RWPE1 (cell line): ENCODE results near the gene KCNIP3.

ENCODE experiments used
- CTCF ChIA-PET: fragments of 350-600 bp; sonication (Branson Sonifier 250); formaldehyde crosslinking; extraction: SDS; loops from one replicate; lab custom pipeline; 2021; lab: Yijun Ruan, JAX
- POLR2A ChIA-PET: fragments of 400-600 bp; formaldehyde crosslinking; extraction: SDS; loops from one replicate; lab custom pipeline; 2020; ENCODE audit warnings: antibody characterized with exemption; ENCODE audit not compliant: low non-redundant PET; lab: Yijun Ruan, JAX
- DNase-seq: peaks from one replicate; pipeline ENCODE4 v3.0.0; 2012; ENCODE audit warnings: low spot score
- H3K27ac ChIP-seq: fragments of 450-650 bp; 2 replicates; pipeline ENCODE4 v1.5.1; 2017
- TF ChIP-seq, protein P1 (sequence below): fragments of 450-650 bp; conservative IDR thresholded peaks from 2 replicates; pipeline ENCODE4 v1.5.1; 2017; ENCODE audit warnings: low read depth, mild to moderate bottlenecking

KCNIP3 gene

DNA sequence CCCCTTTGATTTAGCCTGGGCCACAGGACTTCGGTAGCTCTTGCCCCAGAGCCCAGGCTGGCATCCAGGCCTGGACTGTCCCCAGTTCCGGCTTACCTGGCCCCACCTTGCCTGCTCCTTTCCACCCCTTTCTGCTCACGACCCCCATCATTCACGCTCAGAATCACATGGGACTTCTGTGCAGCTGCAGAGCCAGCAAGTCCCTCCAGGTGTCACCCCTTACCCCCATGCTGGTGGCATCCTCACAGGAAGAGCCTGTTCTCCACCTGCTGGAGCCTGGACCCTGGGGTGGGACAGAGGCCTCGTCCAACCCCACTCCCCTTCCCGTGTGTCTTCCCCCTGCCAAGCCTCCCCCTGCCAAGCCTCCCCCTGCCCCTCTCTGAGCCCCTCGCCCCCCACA lies 7.9 kb upstream of the KCNIP3 start:
- H3K27ac ChIP-seq: no peak overlapping the region
- ChIA-PET POLR2A (no interaction called here), CTCF (no interaction called here)
- TF ChIP-seq, protein P1, sequence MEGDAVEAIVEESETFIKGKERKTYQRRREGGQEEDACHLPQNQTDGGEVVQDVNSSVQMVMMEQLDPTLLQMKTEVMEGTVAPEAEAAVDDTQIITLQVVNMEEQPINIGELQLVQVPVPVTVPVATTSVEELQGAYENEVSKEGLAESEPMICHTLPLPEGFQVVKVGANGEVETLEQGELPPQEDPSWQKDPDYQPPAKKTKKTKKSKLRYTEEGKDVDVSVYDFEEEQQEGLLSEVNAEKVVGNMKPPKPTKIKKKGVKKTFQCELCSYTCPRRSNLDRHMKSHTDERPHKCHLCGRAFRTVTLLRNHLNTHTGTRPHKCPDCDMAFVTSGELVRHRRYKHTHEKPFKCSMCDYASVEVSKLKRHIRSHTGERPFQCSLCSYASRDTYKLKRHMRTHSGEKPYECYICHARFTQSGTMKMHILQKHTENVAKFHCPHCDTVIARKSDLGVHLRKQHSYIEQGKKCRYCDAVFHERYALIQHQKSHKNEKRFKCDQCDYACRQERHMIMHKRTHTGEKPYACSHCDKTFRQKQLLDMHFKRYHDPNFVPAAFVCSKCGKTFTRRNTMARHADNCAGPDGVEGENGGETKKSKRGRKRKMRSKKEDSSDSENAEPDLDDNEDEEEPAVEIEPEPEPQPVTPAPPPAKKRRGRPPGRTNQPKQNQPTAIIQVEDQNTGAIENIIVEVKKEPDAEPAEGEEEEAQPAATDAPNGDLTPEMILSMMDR: no peak
- no peak for DNase-seq

DNA sequence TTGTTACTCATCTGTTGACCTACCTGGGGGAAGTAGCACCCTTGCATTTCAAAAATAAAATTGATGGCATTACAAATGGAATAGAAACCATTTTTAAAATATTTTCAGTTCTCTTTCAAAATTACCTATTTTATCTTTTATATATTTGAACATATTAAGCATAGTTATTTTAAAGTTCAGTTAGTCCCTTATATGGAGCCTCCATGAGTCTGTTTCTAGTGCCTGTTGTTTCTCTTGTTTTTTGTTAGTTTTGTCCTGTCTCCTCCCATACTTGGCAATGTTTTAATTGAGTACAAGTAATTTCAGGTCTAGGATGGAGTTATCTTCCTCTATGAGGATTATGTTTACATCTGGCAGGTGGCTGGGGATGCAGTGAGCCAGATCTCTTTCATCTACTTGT lies 5.9 kb upstream of the KCNIP3 start:
- H3K27ac ChIP-seq: no peak overlapping the region
- POLR2A ChIA-PET: no interaction called here
- CTCF ChIA-PET: interaction anchor here (5.7 kb wide), 1 partner anchor 60 kb away, joined by 37 read pairs; no protein-coding TSS in a partner anchor
- TF ChIP-seq, protein P1: no peak
- no peak for DNase-seq

- TF ChIP-seq, protein P1: no peak
- peak overlapping the region; percentile 34 for H3K27ac ChIP-seq
- CTCF ChIA-PET: interaction anchor here (0.5 to 5.7 kb wide), 3 partner anchors 9 to 109 kb away, joined by 3 to 37 read pairs (median 3); no protein-coding TSS in a partner anchor
- peak; percentile 83 for DNase-seq
- POLR2A ChIA-PET: interaction anchor here (1.1 to 1.6 kb wide), 2 partner anchors 15 to 17 kb away, joined by 3 to 7 read pairs; no protein-coding TSS in a partner anchor
Observed at GRCh38 chr2:95292623-95293260, 4.4 kb upstream of the KCNIP3 start.

GRCh38 chr2:95294579-95295250 lies 2.4 kb upstream of the KCNIP3 start:
- ChIA-PET CTCF (interaction anchor here (5.7 kb wide), 1 partner anchor 63 kb away, joined by 37 read pairs; no protein-coding TSS in a partner anchor), POLR2A (no interaction called here)
- TF ChIP-seq, protein P1: no peak
- DNase-seq: no peak
- H3K27ac ChIP-seq: no peak overlapping the region

GRCh38 chr2:95295376-95295775 lies 1.8 kb upstream of the KCNIP3 start:
- POLR2A ChIA-PET: no interaction called here
- DNase-seq: no peak
- TF ChIP-seq, protein P1: no peak
- H3K27ac ChIP-seq: no peak overlapping the region; the same call in 1 of the 2 replicates
- CTCF ChIA-PET: interaction anchor here (5.7 kb wide), 1 partner anchor 64 kb away, joined by 37 read pairs; no protein-coding TSS in a partner anchor

- POLR2A ChIA-PET: no interaction called here
- CTCF ChIA-PET: interaction anchor here (1.1 to 5.7 kb wide), 2 partner anchors 19 to 65 kb away, joined by 6 to 37 read pairs; no protein-coding TSS in a partner anchor
- H3K27ac ChIP-seq: peak overlapping the region; percentile 19
- no peak for DNase-seq
- TF ChIP-seq, protein P1: no peak
Observed at GRCh38 chr2:95296011-95296410, 1.1 kb upstream of the KCNIP3 start.
